UCSD-AML1 (cell line): ENCODE results near the gene ARFGAP1.

Experiments used
- DNase-seq: peaks from one replicate; lab custom pipeline; 2025; ENCODE audit not compliant: unreplicated experiment; lab: John Stamatoyannopoulos, UW

ARFGAP1 gene

DNA sequence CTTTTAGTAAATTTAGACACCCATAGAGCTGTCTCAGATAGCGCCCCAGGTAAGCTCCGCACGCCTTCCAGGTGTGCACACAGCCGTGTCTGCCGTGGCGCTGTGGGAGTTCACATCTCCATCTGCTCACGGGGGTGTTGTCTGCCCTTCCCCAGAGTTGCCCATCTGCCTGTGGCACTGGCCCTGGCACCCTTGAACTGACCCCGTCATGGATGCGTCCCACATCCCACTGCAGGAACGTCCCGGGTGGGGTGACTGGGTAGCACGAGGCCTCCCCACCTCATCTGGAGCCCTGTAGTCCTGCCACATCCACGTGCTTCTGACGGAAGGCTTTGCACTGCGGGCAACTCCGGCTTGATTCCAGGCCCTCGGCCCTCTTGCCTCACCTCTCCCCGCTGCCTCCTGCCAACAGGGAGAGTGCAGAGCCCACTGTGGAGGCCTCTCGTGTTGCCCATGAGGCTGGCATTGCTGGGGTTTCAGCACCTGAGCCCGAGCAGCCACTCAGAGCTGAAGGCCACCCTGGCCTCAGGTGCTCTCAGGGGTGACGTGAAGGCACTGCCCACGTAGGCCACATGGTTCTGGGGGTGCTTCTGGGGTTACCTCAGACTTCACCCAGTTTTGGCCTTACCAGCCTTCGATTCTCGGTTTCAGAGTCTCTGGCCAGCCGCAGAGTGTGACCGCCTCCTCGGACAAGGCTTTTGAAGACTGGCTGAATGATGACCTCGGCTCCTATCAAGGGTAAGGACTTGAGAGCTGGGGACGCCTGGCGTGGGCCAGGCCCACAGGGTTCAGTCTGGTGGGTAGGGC is 5.1 kb downstream of the ARFGAP1 start:
- DNase-seq: no peak

DNA sequence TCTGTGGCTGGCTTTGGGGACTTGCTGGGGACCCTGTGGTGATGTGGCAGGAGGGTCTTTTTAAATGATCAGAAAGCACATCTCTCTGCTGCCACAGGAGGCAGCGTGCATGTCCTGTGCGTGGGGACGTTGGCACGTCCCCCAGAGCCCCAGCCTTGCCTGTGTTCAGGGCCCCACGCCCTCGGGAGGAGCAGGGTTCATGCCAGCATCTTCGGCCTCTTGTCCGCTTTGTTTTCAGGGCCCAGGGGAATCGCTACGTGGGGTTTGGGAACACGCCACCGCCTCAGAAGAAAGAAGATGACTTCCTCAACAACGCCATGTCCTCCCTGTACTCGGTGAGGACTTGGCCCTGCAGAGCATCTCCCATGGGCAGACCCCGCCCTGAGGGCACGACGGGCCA is 6.0 kb downstream of the ARFGAP1 start:
- no peak for DNase-seq

DNA sequence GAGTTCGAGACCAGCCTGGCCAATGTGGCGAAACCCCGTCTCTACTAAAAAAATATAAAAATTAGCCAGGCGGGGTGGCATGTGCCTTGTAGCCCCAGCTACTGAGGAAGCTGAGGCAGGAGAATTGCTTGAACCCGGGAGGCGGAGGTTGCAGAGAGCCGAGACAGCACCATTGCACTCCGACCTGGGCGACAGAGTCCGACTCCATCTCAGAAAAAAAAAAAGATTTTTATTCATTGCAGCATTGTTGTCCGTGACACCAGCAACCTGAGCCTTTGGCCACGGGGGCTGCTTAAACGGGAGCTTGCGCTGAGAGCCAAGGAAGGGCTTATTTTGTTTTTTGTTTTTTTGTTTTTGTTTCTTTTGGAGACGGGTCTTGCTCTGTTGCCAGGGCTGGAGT is 7.3 kb downstream of the ARFGAP1 start:
- DNase-seq: no peak

DNA sequence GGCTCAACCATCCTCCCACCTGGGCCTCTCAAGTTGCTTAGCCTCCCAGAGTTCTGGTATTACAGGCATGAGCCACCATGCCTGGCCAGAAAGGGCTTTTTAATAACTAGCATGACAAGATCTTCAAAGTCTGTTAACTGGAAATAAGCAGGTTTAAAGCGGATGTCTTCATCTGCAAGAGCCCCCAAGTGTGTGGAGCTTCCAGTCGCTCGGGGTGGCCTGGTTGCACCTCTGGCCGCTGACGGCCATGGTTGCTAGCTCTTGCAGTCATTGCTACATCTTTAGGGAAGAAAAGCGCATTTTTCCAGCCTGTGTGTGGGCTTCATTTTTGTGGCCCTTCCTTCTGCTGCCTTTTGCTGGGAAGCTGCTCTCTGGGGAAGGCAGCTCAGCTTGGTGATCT is 7.8 kb downstream of the ARFGAP1 start:
- DNase-seq: no peak

DNA sequence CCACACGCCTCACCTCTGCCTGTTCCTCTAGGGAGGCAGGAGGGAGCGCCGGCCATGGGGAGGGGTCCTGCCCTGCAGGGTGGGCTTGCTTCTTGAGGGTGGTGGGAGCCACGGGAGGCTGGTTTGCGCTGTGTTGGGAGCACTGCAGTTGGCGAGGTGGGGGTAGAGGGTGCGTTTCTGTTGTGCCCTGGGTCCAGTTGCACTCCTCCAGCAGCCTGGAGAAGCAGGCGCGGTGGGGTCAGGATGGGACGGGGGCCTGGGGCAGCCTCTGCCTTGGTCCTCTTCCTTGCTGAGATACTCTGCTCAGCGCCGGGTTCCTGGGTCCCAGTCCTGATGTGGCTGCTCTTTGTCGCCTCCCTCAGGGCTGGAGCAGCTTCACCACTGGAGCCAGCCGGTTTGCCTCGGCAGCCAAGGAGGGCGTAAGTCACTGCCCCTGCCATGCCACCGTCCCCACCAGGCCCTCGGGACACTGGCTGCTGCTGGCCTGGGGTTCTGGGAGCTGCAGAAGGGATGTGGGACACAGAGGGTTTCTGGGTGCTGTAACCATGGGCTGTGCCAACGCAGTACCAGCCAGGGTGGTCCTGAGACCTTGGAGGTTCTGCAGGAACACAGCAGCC is 8.4 kb downstream of the ARFGAP1 start:
- no peak for DNase-seq

DNA sequence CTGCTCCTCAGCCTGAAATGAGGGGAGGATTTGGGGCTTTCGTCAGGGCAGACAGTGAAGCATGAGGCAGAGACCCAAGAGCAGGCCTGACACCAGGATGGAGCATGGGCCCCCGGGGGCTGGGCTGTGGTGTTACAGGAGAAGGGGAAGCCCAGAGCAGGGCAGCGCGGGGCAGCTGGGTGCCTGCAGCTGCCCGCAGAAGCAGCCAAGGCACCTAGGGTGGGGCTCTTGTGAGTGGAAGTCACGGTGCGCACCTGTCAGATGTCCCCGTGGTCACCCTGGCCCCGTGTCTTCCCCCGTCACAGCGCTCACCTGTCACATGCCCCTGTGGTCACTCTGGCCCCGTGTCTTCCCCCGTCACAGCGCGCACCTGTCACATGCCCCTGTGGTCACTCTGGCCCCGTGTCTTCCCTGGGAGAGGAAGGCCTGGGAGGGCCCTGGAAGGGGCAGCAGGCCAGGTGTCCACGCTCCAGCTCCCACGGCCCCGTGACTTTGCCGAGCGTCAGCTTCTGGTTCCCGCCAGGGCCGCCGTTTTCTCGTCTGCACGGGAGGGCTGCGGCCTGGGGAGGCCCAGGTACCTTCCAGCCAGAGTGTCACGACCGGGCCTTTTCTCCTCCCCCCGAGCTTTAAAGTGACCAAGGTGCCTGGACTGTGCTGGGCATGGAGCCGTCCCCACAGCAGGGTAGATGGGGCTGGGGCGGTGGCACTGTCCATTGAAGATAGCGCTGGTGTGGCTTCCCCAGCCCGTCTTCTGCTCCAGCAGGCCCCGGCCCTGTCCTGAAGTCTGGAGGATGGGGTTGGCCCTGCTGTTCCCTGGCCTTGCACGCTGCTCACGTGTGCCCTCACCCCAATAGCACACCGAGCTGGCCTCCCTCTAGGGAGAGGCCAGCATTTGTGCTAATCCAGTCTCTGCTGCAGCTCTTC is 9.4 kb downstream of the ARFGAP1 start:
- no peak for DNase-seq

DNA sequence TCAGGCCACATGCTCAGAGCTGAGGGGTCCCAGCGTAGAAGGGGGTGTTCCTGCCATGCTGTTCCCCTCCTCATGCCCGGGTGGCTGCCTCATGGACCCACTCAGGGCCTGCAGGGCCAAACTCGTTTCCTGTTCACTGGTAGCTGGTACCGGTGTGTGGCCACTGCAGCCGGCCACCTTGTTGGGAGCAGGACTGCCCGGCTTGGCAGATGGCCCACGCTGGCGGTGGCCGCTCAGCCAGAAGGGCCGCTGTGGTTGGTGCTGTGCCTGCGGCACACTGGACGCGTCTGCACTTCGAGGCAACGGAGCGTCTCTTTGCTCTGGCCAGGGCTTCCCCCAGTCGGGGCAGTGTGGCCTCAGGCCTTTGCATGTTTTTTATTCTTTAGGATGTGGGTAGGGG is 10.3 kb downstream of the ARFGAP1 start:
- no peak for DNase-seq

DNA sequence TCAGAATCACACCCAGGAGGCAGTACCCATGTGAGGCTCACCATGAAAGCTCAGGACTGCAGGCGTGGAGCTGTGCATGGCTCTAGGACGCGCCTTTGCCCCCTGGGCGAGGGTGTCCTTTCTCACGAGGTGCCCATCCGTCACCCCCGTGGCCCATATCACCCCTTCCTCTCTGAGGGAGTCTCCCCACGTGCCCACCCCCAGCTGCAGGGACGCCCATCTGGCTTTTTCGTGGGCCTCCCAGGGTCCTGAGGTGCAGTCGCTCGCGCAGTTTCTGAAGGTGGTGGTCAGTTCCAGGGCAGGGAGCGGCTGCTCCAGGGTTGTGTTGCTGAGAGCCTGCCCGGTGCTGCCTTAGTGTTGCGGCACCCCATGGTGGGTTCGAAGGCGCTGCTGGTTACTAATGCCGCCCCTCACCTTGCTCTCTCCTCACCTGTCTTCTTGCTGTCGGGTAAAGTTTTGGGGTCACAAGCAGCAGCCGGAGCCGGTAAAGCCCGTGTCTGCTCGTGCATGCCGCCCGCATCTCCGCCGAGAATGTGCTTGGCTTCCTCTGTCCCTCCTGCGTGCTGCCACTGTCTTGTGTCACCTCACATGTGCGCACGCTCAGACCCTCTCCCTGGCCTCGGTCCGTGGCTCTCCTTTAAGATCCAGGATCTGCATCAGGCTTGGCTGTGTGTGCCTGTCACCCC is 10.9 kb downstream of the ARFGAP1 start:
- no peak for DNase-seq

DNA sequence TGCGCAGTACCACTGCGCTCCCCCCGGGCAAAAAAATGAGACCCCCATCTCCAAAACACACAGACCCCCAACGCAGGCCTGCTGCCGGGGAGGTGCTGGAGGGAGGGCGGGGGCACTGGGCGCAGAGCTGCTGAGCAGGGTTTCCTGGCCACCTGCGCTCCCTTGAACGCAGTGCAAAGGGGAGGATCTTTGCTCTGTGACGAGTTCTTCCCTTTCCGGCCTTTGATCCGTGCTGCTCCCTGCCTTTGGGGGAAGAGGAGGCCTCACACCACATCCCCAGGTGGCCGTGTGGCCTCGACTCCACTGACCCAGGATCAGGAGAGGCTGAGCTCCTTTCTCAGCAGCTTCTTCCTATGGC is 11.4 kb downstream of the ARFGAP1 start:
- DNase-seq: no peak

DNA sequence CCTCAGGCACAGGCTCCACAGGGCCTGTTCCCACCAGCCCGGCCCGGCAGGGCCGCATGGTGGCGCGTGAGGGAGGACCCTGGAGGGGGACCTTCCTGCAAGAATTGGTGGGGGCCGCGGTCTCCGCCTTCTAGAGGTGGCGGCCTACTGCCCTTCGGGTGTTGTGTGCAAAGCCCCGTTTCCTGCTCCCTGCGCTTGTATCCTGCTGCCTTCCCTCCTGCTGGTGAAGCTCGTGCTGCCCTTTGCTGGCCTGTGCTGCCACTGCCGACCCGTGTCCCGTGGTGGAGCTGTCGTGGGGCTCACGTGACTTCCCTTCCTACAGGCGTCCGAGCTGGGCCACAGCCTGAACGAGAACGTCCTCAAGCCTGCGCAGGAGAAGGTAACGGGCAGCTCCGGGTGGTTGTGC is 11.9 kb downstream of the ARFGAP1 start:
- DNase-seq: no peak

DNA sequence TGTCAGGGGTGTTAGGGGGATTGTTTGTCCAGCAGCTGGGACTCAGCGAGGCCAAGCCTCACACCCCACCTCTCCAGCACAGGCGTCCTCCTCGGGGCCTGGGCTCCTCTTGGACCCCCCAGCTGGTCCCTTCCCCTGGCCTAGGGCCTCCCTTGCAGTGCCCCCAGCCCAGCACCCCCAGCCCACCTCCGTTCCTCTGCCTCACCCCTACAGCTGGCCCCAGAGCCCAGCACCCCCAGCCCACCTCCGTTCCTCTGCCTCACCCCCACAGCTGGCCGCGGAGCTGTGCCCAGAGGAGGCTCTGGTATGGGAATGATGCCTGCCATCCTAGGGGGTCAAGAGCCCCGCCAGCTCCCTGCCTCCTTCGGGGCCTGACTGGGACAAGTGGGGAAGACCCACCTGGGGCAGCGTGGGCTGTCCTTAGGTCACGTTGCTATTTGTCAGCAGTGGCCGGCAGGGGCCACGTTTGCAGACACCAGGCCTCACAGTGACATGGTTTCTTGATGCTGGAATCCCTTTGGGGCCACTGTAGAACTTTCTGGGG is 12.4 kb downstream of the ARFGAP1 start:
- DNase-seq: no peak

DNA sequence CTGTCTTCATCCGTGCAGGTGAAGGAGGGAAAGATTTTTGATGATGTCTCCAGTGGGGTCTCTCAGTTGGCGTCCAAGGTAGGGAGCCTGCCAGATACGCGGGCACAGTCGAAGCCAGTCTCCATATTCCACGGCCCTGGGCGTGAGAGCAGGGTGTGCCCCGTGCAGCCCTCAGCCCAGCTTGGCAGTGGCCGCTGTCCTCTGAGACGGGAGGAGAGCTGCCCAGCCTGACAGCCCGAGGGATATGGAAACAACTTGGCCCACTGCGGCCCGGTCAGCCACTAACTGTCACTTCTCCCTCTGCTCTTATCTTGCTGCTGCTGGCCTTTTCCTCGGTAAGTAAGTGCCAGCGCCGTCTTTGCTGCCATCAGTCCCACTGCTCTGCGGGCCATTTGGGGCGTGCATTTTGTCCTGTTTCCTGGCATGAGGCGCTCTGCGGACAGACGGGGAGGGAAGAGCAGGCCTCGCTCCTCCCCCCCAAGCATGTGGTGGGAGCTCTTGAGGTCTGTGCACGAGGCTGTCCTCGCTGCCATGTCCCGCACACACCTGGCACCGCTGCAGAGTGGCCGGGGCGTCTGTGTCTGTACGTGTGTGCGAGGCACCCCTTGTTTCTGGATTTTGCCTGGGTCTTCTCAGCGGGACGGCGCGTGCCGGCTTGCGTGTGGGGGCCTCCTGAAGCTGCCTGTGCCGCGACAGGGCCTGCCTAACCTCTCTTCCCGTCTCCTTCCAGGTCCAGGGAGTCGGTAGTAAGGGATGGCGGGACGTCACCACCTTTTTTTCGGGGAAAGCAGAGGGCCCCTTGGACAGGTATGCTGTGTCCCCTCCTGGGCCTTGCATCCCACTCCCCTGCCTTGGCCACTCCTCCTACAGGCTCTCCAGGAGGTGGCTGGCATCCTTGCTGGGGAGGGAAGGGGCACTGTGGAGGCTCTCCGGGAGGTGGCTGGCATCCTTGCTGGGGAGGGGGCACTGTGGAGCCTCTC is 13.3 kb downstream of the ARFGAP1 start:
- DNase-seq: no peak

DNA sequence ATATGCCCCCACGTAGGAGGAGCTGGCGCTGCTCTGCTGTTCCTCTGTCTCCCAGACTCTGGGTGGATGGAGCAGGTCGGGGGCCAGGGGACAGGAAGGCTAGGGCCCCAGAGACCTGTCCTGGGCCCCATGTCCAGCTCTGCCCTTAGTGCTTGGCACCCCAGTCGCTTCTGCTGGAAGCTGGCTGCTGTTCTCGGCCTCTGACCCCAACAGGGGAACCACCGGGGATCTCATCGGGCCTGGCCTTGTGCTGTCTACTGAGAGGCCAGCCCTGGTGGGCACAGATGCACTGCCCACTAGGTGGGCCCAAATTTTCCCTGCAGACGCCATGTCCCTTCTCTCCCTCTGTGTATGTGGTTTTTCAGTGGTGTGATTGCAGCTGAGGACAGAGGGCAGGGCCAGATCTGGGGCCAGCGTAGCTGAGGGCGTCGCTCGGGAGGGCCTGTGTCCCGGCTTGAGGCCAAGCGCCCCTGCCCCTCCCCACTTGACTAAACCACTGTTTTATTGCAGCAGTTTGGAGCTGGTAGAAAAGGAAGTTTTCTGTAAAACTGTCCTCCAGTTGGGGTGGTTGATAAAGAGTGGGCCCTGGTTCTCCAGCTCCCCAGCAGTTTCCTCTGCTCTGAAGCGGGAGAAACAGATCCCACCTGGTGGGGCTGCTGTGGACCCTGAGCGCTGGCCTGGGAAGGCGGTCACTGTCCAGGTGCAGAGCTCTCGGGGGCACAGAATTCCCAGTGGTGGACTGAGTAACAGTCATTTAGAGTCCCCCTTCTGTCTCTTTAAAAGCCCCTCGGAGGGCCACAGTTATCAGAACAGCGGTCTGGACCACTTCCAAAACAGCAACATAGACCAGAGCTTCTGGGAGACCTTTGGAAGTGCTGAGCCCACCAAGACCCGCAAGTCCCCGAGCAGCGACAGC is 14.4 kb downstream of the ARFGAP1 start:
- no peak for DNase-seq

DNA sequence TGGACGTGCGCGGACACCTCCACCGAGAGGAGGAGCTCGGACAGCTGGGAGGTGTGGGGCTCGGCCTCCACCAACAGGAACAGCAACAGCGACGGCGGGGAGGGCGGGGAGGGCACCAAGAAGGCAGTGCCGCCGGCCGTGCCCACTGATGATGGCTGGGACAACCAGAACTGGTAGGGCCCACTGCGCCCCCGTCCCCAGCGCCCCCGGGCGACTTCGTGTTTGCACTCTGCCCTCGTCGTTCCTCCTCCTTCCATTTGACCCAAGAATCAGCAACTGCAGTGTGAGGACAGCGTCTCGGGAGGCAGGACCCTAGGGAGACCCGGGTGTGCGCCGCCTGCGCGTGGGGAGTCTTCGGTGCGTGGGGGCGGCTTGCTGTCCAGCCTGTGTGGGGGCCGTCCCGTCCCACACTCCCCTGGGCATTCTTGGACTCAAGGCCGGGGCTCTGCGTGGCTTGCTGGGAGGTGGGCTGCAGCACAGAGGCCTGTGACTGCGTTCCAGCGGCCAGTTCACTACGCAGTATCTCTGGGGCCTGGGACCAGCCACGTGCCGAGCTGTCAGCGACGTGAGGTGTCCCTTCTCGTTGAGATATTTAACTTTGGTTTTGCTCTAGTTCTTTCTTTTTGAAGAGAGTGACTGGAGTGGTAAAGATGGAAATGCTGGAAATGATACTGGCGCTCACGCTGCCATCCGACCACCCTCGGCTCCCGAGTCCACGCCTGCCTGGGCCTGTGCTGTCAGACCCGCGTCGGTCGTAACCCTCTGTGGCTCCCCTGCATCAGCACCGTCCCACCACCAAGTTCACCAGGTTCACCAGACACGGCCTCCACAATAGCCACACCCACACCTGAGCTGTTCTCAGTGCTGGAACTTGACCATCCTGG is 15.3 kb downstream of the ARFGAP1 start:
- no peak for DNase-seq

DNA sequence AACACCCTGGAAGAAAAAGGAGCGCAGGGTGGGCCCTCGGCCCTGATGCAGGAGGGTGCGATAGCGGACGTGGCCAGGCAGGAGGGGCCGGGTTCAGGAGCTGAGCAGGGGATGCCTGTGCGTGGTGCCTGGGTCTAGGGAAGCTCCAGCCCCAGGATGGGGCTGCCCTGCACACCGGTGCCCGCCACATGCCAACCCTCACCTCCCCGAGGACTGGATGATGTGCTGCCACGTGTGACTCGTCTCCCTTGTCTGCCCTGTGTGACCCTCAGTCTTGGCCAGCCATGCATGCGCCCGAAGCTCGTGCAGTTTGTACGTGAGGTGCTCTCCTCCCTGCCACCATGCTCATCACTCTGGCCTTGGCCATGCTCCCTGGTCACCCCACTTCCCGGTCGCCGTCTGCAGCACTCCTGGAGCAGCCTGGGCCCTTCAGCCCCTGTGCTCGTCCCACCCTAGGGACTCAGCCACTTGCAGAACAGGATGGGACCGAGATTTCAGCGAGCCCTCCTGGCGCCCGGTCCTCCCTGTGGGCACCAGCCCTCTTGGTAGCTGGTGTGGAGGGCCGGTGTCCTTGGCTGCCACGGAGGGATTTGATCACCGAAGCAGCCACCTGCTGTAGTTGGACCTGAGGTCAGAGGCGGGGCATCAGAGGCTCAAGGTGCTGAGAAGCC is 16.1 kb downstream of the ARFGAP1 start:
- DNase-seq: no peak

DNA sequence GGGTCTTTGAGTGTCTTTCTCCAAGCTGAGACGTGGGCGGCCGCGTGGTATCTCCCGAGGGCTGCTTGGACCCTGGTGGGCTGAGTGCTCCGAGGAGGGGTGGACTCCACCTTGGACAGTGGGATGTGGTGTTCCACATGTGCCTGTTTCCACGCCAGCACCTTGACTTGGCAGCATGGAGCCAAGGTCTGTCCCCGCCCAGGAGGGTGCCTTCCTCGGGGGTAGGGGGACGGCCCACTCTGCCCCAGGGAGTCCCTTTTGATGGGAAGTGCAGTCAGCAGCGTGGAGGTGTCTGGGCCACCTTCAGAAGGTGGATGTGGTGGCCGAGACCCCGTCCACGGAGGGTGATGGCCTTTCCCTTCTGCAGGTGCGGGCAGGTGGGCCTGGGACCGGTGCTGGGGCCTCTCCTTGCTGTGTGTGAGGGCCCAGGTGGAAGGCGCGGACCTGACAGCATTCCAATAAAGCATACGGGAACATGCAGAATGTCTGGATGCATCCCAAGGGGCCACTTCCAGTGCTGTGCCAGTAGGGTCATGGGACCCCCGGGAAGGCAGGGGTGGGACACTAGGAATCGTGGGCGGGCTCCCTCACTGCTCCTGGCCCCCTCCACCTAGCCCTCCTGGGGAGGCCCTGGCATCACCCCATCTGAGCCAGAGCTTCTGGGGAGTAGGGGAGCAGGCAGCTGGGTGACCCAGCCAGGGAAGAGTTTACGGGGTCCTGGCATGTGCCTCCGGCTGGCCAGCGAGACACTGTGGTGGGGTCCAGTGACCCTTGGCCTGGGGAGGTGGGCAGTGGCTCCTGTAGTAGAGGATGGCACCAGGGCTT is 16.9 kb downstream of the ARFGAP1 start:
- DNase-seq: no peak
